GM19455 (cell line): ENCODE measurements around the gene ITPKB.
A peak's percentile ranks its signal among the peaks of the same experiment; 100 is the strongest.

Experiments used
- ATAC-seq: cut with Tn5 transposase; IDR thresholded peaks from one replicate; pipeline ENCODE4 v1.9.1; 2021; ENCODE audit not compliant: unreplicated experiment

The ITPKB gene

DNA sequence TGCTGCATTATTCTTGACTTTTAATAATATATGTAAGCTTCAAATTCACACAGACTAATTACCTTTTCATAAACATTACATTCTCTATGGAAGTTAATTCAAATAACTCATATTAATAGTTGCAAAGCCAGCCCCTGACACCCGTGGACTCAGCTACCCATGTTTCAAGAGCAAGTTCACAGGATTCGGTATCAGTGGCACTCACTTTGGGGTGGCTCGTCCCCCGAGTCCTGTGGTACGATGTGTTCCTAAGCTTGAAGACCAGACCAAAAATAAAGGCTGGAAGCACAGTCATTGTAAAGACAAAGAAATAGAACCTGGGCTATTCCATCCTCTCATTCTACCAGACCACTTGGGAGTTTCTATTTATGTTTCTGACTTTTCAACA, 70.9 kb downstream of the ITPKB start:
- no peak for ATAC-seq

DNA sequence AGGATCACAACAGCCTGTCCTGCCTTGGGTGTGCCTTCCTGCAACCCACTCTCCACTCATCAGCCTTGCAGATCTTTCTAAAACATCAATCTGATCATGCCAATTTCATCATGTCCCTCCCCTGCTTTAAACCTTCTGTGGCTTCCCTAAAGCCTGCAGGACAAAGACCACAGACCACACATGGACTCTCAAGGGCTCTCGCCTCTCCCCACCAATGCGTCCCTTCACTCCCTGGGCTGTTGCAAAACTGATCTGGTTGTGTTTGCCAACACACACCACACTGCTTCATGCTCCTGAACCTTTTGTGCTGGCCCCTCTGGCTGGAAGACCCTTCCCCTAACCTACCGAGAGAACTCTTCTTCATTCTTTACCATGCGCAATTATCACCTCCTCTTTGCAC, 72.4 kb downstream of the ITPKB start:
- no peak for ATAC-seq

DNA sequence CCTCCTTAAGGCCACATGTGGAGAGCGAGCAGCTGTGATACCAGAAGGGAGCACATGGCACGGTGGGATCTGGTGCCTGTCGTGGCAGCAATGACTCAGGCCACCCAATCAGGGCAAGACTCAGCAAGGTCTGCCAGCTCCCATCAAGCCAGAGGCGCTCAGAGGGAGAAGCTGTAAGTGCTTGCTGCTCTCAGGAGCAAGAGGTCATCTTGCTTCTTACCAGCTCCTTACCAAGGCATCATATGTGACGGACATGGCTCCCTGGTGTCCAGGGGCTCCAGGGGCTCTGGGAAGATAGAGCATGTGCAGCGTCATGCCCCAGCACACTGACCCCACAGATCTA, 72.9 kb downstream of the ITPKB start:
- ATAC-seq = no peak

DNA sequence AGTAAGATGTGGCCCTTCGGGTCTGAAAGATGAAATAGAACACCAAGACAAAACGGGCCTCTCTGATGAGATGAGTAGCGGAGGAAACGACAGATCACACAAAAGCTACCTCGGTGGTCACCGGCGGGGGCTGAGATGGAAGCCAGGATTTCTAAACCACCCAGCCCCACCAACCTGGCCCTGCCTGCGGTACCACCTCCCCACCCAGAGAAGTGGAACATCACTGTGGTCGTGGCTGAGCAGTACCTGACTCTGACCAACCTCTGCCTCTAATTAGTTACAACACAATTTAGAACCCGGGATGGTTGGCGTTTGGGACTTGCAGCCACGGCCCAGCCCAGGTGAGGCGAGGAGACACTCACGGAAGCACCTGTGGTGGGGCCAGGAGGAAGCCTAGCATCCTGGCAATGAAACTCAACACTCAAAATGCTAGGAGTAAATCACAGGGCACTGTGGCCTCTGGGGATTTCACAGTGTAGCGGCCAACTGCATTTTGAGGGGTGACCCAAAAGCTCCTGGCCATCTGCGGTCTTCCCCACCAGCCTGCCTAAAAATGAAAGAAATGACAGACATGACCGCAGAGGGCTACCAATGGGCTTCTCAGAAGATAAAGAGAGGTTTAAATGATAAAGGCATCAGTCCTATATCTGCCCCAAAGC, 73.4 kb downstream of the ITPKB start:
- ATAC-seq = no peak

DNA sequence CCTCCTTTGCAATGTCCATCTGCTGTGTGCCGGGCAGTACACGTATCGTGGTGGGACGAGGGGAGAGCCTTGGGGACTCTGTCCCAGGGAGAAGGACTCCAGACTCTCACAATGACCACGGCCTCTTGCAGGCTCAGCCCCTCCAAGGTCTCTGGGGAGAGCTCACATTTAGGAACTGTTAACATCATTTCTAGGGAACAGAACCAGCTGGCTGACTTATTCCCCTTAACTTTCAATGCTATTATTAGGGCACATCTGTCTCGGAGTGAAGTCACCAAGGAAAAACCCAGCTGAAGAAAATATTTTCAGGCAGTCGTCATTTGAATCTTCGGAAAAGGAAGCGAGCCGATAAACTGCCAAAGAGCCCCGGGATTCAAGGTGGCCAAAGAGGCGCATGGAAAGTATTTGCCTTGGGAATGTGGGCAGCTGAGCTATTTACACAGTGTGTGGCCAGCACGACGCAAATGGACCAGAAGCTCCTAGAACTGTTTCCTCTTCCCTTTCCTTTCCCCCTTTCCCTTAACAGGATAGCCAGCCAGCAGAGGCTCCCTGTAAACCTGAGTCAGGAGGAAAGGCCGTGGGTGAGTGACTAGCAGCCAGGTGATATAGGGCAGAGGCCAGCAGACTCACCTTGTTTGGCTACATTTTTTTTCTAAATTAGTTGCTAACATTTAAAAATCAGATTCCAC, 74.5 kb downstream of the ITPKB start:
- ATAC-seq = no peak

DNA sequence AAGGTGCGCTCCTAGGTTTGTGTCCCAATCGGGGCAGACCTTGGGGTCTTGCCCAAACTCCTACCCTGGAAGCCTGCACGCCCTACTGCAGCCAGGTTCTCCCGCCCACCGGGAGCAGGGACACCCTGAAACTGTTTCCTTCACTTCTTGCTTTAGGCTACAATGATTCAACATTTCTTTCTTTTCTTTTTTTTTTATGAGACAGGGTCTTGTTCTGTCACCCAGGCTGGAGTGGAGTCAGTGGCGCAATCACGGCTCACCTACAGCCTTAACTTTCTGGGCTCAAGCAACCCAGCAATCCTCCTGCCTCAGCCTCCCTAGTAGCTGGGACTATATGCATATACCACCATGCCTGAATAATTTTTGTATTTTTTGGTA, 75.8 kb downstream of the ITPKB start:
- no peak for ATAC-seq

DNA sequence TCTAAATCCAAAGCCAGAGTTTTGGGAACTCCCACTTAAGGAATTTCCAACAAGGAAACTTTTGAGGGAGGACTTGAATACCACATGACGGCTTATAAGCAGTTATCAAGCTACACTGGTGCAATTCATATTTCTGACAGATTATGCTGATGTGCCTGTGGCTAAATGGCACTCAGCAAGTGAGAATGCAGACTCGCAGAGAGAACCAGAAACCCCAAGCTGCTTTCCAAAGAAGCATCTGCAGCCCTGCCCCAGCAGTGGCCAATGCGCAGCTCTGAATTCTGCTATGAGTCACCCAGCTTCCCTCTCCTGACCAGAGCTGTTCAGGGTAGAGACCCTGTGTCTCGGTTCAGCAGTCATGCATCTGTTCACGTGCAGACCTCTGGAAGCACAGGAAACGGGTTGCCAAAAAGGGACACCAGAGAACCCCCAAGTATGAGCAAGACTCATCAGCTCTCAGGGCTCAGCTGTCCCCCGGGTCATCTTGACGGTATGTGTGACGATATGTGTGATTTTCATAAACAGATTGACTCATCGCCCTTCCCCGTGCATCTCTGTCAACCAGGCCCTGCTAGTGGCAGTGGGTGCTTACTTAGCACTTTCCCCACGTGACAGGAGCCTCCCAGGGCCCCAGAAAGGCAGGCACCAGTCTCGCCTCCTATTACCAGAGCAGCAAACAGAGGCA, 76.3 kb downstream of the ITPKB start:
- peak; percentile 93 for ATAC-seq

DNA sequence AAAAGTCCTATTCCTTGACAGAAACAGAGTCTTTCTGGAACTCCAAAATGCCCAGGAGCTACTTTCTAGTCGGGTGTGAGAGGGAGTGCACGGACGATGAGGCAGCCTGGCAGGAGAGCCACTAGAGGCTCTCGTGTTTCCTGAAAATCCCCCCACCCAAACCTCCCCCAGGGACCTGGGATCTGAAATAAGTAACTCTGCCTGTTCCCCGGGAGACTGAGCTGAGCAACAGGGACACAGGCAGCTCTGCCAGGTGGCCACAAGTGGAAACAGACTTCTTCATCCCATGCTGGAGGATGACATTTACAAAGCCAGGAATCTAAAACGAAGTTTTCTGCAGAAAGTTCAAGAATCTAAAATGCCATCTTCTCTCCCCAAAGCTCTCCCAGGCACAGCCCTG, 77.1 kb downstream of the ITPKB start:
- ATAC-seq = no peak

DNA sequence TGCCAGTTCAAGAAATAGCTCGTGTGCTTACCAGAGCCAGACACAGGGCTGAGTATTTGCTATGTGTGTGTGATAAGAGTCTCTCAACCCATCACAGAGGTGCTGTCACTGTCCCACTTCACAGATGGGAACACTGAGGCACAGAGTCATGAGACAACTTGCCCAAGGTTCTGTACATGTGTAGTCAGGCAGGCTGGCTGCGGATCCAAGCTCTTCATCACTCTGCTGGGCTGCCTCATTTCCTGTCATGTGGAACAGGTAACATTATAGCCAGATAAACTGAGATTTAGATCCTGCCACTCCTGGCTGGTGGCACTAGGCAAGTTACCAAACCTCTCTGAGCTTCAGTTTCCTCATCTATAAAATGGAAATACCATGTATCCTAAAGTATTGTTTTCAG, 77.8 kb downstream of the ITPKB start:
- ATAC-seq = no peak

DNA sequence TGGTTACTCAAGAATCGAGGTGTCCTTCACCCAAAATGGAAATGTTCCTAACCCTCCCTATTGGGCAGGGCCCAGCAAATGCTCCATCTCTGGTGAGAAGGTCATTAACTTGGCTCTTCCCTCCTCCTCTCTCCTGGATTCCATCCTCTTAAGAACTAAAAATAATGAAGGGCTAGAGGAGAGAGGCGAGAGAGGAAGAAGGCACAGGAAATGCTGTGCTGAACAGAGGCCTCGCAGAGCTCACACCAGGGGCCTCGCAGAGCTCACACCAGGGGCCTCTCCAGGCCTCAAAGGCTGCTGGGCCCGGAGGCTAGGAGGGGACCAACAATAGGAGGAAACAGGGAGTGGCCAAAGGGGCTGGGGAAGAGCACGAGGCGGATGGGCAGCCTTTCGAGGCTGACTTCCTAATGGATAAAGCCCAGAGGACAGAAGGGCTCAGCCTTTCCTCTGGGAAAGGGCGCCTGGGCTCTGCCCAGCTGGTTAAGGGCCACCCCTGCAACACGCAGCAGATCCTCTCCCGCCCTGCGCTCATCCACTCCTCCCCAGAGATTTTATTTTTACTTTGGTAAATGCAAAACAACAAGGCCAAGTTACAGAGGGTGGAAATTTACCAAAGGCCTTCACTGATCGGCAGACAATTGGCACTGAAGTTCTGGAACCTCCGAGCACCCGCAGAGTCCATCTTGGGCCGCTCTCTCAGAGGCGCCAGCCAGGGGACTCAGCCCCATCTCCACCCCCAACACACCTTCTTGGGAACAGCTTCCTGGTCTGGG, 78.5 kb downstream of the ITPKB start:
- no peak for ATAC-seq

DNA sequence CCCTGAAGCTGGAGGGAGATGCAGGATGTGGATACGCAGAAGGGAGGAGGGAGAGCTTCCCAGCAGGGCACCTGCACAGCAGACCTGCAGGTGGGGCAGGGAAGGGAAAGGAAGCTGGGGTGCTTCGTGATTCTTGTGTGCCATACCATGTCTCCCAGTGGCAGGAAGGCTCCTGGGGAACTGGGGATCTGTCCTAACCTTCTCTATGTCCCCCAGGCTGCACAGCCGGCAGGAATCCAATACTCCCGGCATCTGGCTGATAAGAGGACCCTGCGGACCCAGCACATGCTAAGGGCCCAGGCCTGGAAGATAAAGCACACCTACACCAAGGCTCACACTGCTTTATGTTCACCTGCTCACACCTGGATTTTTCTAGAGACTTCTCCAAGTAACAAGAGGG, 79.4 kb downstream of the ITPKB start:
- no peak for ATAC-seq

DNA sequence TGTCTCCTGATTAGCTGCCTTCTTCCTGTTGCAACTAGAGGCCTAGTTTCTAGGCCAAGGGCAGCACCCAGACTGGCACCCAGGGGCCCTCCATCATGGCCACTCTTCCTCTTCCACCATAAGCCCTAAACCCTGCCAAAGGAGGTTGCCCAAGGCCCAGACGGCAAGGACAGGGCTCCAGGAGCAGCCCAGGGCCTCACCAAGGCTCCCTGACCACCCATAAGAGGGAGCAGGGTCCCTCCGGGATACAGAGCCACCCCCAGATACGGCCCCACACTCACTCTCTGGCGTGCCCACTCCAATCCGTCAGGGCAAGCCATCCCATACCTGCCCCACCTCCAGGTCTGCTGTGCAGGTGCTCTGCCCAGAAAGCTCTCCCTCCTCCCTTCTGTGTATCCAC, 79.9 kb downstream of the ITPKB start:
- ATAC-seq = no peak

DNA sequence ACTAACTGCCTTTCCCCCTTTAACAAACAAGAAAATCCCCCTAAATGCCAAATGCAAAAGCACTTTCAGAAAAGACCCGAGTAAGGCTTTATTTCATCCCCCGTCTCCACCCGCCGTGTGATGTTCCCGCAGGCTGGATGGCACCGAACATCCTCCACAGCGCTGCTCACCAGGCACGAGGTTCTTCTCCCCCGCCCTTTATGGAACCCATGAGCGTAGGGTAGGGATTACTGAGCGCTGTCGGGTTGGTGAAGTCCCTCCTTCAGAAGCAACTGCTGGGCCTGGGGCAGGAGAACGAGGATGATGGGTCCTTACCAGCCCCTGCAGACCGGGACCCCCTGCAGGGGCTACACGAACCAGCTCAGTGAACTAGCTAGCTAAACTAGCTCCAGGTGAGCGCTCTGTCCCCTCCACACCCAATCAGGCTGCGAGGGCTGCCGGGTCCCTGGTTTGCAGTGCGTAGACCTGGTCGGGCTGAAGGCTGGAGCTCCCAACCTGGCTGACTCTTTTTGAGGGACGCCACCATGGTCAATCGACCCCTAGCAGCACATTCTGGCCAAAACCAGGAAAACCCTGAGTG, 80.4 kb downstream of the ITPKB start:
- no peak for ATAC-seq

DNA sequence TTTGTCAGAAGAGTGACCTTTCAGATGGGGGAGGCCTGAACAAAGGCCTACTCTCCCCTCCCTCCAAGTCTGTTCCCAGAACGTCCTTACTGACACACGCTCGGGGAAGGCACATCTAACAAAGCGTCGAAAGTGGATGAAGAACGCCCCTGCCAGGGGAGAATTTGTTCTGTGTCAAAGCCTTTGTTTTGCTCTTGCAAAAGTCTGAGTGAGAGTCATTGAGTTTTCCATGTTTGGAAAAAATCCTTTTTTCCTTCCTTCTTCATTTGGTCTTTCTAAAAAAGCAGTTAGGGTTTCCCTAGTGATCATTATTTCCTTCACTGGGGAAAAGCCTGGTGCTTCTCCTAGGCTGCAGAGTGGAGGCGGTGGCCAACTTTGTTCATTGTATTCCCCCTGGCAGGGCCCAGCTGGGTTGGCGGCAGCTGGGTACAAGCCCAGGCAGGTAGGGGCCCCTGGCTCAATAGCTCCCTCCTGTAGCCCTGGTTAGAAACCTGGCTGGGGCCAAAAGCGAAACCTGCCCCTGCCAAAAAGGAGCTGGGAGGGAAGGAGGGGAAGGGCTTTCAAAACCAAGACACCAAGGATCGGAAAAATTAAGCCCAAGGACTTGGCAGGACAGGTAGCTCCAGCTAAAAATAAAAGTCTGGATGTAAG, 81.1 kb downstream of the ITPKB start:
- ATAC-seq = no peak

DNA sequence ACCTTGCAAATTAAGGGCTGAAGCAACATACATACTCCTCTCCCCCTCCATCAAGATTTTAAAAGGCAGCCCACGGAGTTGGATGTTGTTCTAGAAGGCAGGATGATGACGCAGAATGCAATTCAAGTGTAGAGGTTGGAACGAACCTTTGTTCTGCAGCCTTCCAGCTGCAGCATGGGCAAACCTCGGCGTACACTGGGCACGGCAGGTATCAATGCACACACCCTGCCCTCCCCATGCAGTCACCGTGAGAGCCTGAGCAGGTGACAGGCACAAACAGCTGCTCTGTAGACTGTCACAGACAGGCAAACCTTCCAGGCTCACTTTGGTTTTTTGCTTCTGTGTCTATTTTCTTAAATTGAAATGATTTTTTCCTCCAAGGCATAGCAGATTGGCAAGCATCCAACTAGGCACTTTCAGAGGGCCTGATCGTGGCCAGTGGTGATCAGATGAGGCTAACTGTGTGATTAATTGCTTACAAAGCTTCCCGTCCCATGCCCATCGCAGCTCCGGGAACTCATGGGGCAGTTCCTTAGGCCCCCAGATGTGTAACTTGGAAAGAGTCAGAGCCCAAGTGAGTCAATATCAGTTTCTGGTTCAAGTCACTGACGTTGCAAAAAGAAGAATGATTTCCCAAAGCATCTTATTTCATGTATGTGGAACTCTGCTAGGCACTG, 82.3 kb downstream of the ITPKB start:
- no peak for ATAC-seq

DNA sequence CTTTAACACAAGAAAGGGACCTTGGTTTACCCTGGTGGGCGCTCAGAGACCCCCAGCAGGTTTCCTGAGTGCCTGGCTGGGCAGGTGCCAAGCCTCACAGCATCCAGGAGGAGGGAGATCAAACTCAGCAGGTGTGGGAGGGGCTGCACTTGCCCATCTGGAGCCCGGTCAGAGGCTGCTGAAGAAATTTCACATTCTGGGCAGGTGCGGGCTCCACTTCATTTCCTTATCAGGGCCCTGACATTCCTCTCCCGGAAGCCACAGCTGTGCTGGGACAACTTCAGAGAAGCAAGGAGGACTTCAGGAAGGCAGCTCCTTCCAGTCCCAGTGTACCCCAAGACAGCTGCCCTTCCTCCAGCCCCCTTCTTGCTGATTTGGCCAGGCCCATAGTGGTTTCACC, 82.9 kb downstream of the ITPKB start:
- ATAC-seq = no peak

DNA sequence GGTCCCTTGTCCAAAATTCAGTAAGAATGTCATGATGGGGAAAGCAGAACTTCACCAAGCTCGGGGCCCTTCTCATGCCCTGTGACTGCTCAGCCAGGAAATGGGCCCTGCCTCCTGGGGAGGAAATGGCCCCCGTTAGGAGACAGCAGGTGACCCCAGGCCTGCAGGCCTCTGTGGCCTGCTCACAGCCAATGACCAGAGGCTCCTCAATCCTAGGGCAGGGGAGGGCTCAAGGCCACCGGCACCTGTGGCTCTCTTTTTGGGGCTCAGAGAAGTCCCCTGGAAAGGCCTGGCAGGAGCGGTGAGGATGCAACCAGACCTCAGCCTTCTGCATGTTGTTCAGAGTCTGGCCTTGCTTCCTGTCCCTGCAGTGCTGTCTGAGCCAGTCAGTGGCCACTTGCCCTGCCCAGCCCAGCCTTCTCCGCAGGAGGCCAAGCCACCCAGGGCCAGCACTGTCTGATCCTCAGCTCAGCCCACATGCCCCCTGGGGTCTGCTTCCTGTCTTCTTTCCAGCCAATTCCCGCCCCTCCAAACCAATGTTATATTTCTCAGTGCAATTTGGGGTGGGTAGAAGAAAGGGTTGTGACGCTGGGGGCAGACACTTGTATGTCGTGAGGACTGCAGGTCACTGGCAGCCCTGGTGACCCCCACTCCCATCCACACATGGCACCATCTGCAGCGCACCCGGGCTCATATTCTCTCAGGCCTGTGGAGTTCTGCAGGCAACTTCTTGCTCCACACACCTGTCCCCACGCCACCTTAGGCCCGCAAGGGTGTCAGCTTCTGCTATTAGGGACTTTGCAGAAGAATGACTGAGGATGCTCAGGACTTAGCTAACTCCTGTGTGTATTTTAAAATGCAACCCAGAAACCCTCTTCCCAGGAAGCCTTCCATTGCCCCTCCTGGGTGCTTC, 83.6 kb downstream of the ITPKB start:
- ATAC-seq = no peak

DNA sequence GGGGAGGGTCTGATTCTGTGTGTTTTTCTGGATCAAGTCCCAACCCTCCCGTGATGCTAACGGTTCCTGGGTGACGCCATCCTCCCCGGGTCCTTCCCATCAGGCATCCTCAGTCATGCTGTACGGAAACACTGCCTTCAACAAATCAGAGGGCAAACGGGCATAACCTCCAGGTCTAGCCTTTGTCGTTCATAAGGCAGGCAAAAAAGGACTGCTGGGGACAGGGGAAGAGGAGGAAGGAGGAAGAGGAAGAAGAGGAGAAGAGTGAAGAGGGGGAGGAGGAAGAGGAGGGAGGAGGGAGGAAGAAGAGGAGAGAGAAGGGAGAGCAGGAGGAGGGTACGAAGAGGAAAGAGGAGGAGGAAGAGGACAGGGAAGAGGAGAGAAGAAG, 84.4 kb downstream of the ITPKB start:
- ATAC-seq = no peak

DNA sequence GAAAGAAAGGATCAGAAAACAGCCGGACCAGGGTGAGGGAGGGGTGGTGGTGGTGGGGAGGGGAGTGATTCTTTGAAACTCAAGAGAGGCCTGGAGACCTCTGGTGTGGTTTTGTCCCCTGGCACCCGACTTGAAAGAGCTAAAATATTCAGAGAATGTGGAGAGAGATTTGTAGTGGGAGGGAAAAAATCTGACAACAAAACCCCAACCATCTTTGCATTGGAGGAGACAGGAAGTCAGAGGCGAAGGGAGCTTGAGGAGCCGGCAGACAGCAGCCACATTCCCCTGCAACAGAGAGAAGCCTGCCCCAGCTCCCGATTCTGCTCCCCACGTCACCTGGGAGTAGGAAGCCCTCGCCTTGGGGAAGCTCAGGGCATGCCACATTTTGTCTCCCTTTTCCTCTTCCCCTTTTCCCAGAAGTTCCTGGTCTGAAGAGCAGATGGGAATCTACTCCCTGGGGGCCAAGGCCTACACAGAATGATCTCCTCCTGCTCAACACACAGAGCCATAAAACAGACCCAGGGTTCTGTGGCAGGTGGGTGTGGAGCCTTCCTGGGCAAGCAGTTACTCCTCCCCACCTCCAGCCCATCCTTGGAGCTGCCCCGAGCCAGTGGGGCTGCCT, 84.9 kb downstream of the ITPKB start:
- ATAC-seq = no peak
